Measurements from ENCODE around the gene THOC1.

THOC1 gene

GRCh38 chr18:255171-255570 lies 12.7 kb downstream of the THOC1 start:
- WGBS (ENCODE audit: extremely low coverage, insufficient coverage, low lambda C conversion rate) = no CpG with 5 or more reads among the region's 4 CpGs

GRCh38 chr18:253121-253520 lies 14.7 kb downstream of the THOC1 start:
- Histone ChIP-seq H3K4ac (ENCODE audit: low read depth, low read length) (no peak overlapping the region), H3K79me2 (ENCODE audit: control insufficient read depth, insufficient read depth, low read length) (no peaks in the 10 kb centered on the region), H2BK15ac (replicated peaks; ENCODE audit: low read depth) (no peak overlapping the region), H2BK120ac (ENCODE audit: low read depth, low read length) (no peak overlapping the region), H2AK5ac (ENCODE audit: low read length) (no peak overlapping the region), H3K4me1 (ENCODE audit: control insufficient read depth, low read depth, low read length) (no peaks in the 10 kb centered on the region), H3K27ac (ENCODE audit: low read depth, low read length) (no peak overlapping the region), H3K23ac (ENCODE audit: low read length) (no peak overlapping the region), H3K9ac (ENCODE audit: low read length) (no peak overlapping the region), H2BK5ac (ENCODE audit: low read length) (no peak overlapping the region), H3K4me3 (ENCODE audit: low read length) (no peak overlapping the region), H3K56ac (ENCODE audit: low read length) (no peak overlapping the region), H3K4me2 (ENCODE audit: low read length) (no peak overlapping the region), H3K27me3 (ENCODE audit: insufficient read depth, low read length, poor library complexity) (no peaks in the 10 kb centered on the region), H4K5ac (ENCODE audit: low read length) (no peak overlapping the region), H3K18ac (ENCODE audit: low read length) (no peak overlapping the region), H3K36me3 (ENCODE audit: control insufficient read depth, insufficient read depth, low read length) (peaks cover 8% of the 10 kb centered on the region), H3K79me1 (ENCODE audit: low read length) (no peaks in the 10 kb centered on the region), H4K8ac (ENCODE audit: low read depth, low read length) (no peak overlapping the region)
- no peak for DNase-seq
- no CpG with 5 or more reads among the region's 1 CpG for WGBS (ENCODE audit: extremely low coverage, insufficient coverage, low lambda C conversion rate)

More at GRCh38 chr18:255171-255570, 12.7 kb downstream of the THOC1 start:
- Histone ChIP-seq H3K23ac (ENCODE audit: low read length) (no peak overlapping the region), H2BK120ac (ENCODE audit: low read depth, low read length) (no peak overlapping the region), H3K36me3 (ENCODE audit: control insufficient read depth, insufficient read depth, low read length) (peaks cover 10% of the 10 kb centered on the region), H3K4me3 (ENCODE audit: low read length) (no peak overlapping the region), H3K79me1 (ENCODE audit: low read length) (no peaks in the 10 kb centered on the region), H2BK5ac (ENCODE audit: low read length) (no peak overlapping the region), H3K4ac (ENCODE audit: low read depth, low read length) (no peak overlapping the region), H4K8ac (ENCODE audit: low read depth, low read length) (no peak overlapping the region), H3K27ac (ENCODE audit: low read depth, low read length) (no peak overlapping the region), H2AK5ac (ENCODE audit: low read length) (no peak overlapping the region), H3K4me1 (ENCODE audit: control insufficient read depth, low read depth, low read length) (no peaks in the 10 kb centered on the region), H3K56ac (ENCODE audit: low read length) (no peak overlapping the region), H3K79me2 (ENCODE audit: control insufficient read depth, insufficient read depth, low read length) (no peaks in the 10 kb centered on the region), H3K9ac (ENCODE audit: low read length) (no peak overlapping the region), H4K5ac (ENCODE audit: low read length) (no peak overlapping the region), H3K27me3 (ENCODE audit: insufficient read depth, low read length, poor library complexity) (no peaks in the 10 kb centered on the region), H2BK15ac (replicated peaks; ENCODE audit: low read depth) (no peak overlapping the region), H3K18ac (ENCODE audit: low read length) (no peak overlapping the region), H3K4me2 (ENCODE audit: low read length) (no peak overlapping the region)
- no peak for DNase-seq

- no peak overlapping the region for H3K27ac ChIP-seq (ENCODE audit: low read depth, low read length)
- H3K18ac ChIP-seq (ENCODE audit: low read length) = no peak overlapping the region
- no peak overlapping the region for H2BK15ac ChIP-seq (replicated peaks; ENCODE audit: low read depth)
- no peaks in the 10 kb centered on the region for H3K27me3 ChIP-seq (ENCODE audit: insufficient read depth, low read length, poor library complexity)
- no peak overlapping the region for H4K5ac ChIP-seq (ENCODE audit: low read length)
- no peak overlapping the region for H3K56ac ChIP-seq (ENCODE audit: low read length)
- H3K4ac ChIP-seq (ENCODE audit: low read depth, low read length) = no peak overlapping the region
- H4K8ac ChIP-seq (ENCODE audit: low read depth, low read length) = no peak overlapping the region
- no peak overlapping the region for H3K23ac ChIP-seq (ENCODE audit: low read length)
- DNase-seq = no peak
- H3K36me3 ChIP-seq (ENCODE audit: control insufficient read depth, insufficient read depth, low read length) = peaks cover 4% of the 10 kb centered on the region
- H3K79me1 ChIP-seq (ENCODE audit: low read length) = no peaks in the 10 kb centered on the region
- H2BK5ac ChIP-seq (ENCODE audit: low read length) = no peak overlapping the region
- H3K9ac ChIP-seq (ENCODE audit: low read length) = no peak overlapping the region
- no peak overlapping the region for H3K4me2 ChIP-seq (ENCODE audit: low read length)
- H3K79me2 ChIP-seq (ENCODE audit: control insufficient read depth, insufficient read depth, low read length) = no peaks in the 10 kb centered on the region
- no peaks in the 10 kb centered on the region for H3K4me1 ChIP-seq (ENCODE audit: control insufficient read depth, low read depth, low read length)
- H2BK120ac ChIP-seq (ENCODE audit: low read depth, low read length) = no peak overlapping the region
- no CpG with 5 or more reads among the region's 5 CpGs for WGBS (ENCODE audit: extremely low coverage, insufficient coverage, low lambda C conversion rate)
- H2AK5ac ChIP-seq (ENCODE audit: low read length) = no peak overlapping the region
- no peak overlapping the region for H3K4me3 ChIP-seq (ENCODE audit: low read length)
These were observed 16.3 kb downstream of the THOC1 start for GRCh38 chr18:251572-251971.

- no CpG with 5 or more reads among the region's 2 CpGs for WGBS (ENCODE audit: extremely low coverage, insufficient coverage, low lambda C conversion rate)
- H3K36me3 ChIP-seq (ENCODE audit: control insufficient read depth, insufficient read depth, low read length) = peaks cover 4% of the 10 kb centered on the region
These were observed 17.2 kb downstream of the THOC1 start for GRCh38 chr18:250685-251084.

GRCh38 chr18:248053-248452 lies 19.8 kb downstream of the THOC1 start:
- DNase-seq = no peak
- Histone ChIP-seq H3K79me1 (ENCODE audit: low read length) (no peaks in the 10 kb centered on the region), H3K4me3 (ENCODE audit: low read length) (no peak overlapping the region), H3K79me2 (ENCODE audit: control insufficient read depth, insufficient read depth, low read length) (no peaks in the 10 kb centered on the region), H3K9ac (ENCODE audit: low read length) (no peak overlapping the region), H4K5ac (ENCODE audit: low read length) (no peak overlapping the region), H2BK15ac (replicated peaks; ENCODE audit: low read depth) (no peak overlapping the region), H3K36me3 (ENCODE audit: control insufficient read depth, insufficient read depth, low read length) (peaks cover 4% of the 10 kb centered on the region), H3K4ac (ENCODE audit: low read depth, low read length) (no peak overlapping the region), H3K56ac (ENCODE audit: low read length) (no peak overlapping the region), H2BK120ac (ENCODE audit: low read depth, low read length) (no peak overlapping the region), H3K4me2 (ENCODE audit: low read length) (no peak overlapping the region), H3K23ac (ENCODE audit: low read length) (no peak overlapping the region), H2AK5ac (ENCODE audit: low read length) (no peak overlapping the region), H4K8ac (ENCODE audit: low read depth, low read length) (no peak overlapping the region), H3K4me1 (ENCODE audit: control insufficient read depth, low read depth, low read length) (no peaks in the 10 kb centered on the region), H3K27ac (ENCODE audit: low read depth, low read length) (no peak overlapping the region), H3K27me3 (ENCODE audit: insufficient read depth, low read length, poor library complexity) (no peaks in the 10 kb centered on the region), H3K18ac (ENCODE audit: low read length) (no peak overlapping the region), H2BK5ac (ENCODE audit: low read length) (no peak overlapping the region)
- no CpG with 5 or more reads among the region's 4 CpGs for WGBS (ENCODE audit: extremely low coverage, insufficient coverage, low lambda C conversion rate)

More at GRCh38 chr18:250685-251084, 17.2 kb downstream of the THOC1 start:
- H2BK15ac ChIP-seq (replicated peaks; ENCODE audit: low read depth) = no peak overlapping the region
- H2BK120ac ChIP-seq (ENCODE audit: low read depth, low read length) = no peak overlapping the region
- no peak overlapping the region for H4K8ac ChIP-seq (ENCODE audit: low read depth, low read length)
- H3K23ac ChIP-seq (ENCODE audit: low read length) = no peak overlapping the region
- H4K5ac ChIP-seq (ENCODE audit: low read length) = no peak overlapping the region
- no peaks in the 10 kb centered on the region for H3K79me1 ChIP-seq (ENCODE audit: low read length)
- no peak overlapping the region for H3K18ac ChIP-seq (ENCODE audit: low read length)
- no peak overlapping the region for H3K4me3 ChIP-seq (ENCODE audit: low read length)
- no peaks in the 10 kb centered on the region for H3K79me2 ChIP-seq (ENCODE audit: control insufficient read depth, insufficient read depth, low read length)
- no peak overlapping the region for H3K56ac ChIP-seq (ENCODE audit: low read length)
- no peaks in the 10 kb centered on the region for H3K27me3 ChIP-seq (ENCODE audit: insufficient read depth, low read length, poor library complexity)
- H3K9ac ChIP-seq (ENCODE audit: low read length) = no peak overlapping the region
- no peak overlapping the region for H2AK5ac ChIP-seq (ENCODE audit: low read length)
- DNase-seq = no peak
- no peak overlapping the region for H2BK5ac ChIP-seq (ENCODE audit: low read length)
- no peak overlapping the region for H3K27ac ChIP-seq (ENCODE audit: low read depth, low read length)
- H3K4me1 ChIP-seq (ENCODE audit: control insufficient read depth, low read depth, low read length) = no peaks in the 10 kb centered on the region
- H3K4me2 ChIP-seq (ENCODE audit: low read length) = no peak overlapping the region
- H3K4ac ChIP-seq (ENCODE audit: low read depth, low read length) = no peak overlapping the region

GRCh38 chr18:245282-245847 lies 22.5 kb downstream of the THOC1 start:
- no peak overlapping the region for H4K8ac ChIP-seq (ENCODE audit: low read depth, low read length)
- H3K27ac ChIP-seq (ENCODE audit: low read depth, low read length) = no peak overlapping the region

More at GRCh38 chr18:245282-245847, 22.5 kb downstream of the THOC1 start:
- no peak overlapping the region for H3K9ac ChIP-seq (ENCODE audit: low read length)
- no peaks in the 10 kb centered on the region for H3K36me3 ChIP-seq (ENCODE audit: control insufficient read depth, insufficient read depth, low read length)
- no peak overlapping the region for H2AK5ac ChIP-seq (ENCODE audit: low read length)
- no CpG with 5 or more reads among the region's 2 CpGs for WGBS (ENCODE audit: extremely low coverage, insufficient coverage, low lambda C conversion rate)
- H3K18ac ChIP-seq (ENCODE audit: low read length) = no peak overlapping the region
- no peaks in the 10 kb centered on the region for H3K27me3 ChIP-seq (ENCODE audit: insufficient read depth, low read length, poor library complexity)
- no peak overlapping the region for H3K4me2 ChIP-seq (ENCODE audit: low read length)
- H3K23ac ChIP-seq (ENCODE audit: low read length) = no peak overlapping the region
- no peak overlapping the region for H2BK120ac ChIP-seq (ENCODE audit: low read depth, low read length)
- no peak overlapping the region for H3K4me3 ChIP-seq (ENCODE audit: low read length)
- no peak overlapping the region for H2BK5ac ChIP-seq (ENCODE audit: low read length)
- no peak overlapping the region for H3K56ac ChIP-seq (ENCODE audit: low read length)
- no peak for DNase-seq
- H2BK15ac ChIP-seq (replicated peaks; ENCODE audit: low read depth) = no peak overlapping the region
- H3K4ac ChIP-seq (ENCODE audit: low read depth, low read length) = no peak overlapping the region
- no peaks in the 10 kb centered on the region for H3K79me2 ChIP-seq (ENCODE audit: control insufficient read depth, insufficient read depth, low read length)
- H3K4me1 ChIP-seq (ENCODE audit: control insufficient read depth, low read depth, low read length) = no peaks in the 10 kb centered on the region
- no peak overlapping the region for H4K5ac ChIP-seq (ENCODE audit: low read length)
- H3K79me1 ChIP-seq (ENCODE audit: low read length) = no peaks in the 10 kb centered on the region

Measured in mesendoderm (in vitro differentiated cells).